ENCODE measurements around the gene GPR119. TPM values are rescaled to one million over a fixed set of nuclear protein-coding genes. Genes with fewer than 3 reads are reported as not detected.
A peak's percentile ranks its signal among the peaks of the same experiment; 100 is the strongest.

The GPR119 gene
- total RNA-seq, 6 experiments from 2014 or later, result not detected

- Mint-ChIP-seq H3K9me3 (no peaks in the 10 kb centered on the region), H3K27ac (peak within 1 kb of the TSS; percentile 76), H3K4me3 (peak within 1 kb of the TSS; percentile 97), H3K27me3 (ENCODE audit: insufficient read depth) (no peaks in the 10 kb centered on the region; the same call in 1 of the 2 replicates), H3K4me1 (ENCODE audit: low read depth) (no peaks in the 10 kb centered on the region), H3K36me3 (ENCODE audit: low read depth) (no peaks in the 10 kb centered on the region)
- peak; percentile 45 for DNase-seq
- TF ChIP-seq CTCF (IDR thresholded peaks at IDR 0.05), result no peak
These were observed 16.1 kb upstream of the GPR119 start, which contains the start of gene RBMX2 for GRCh38 chrX:130401415-130402207. Gene RBMX2, plus strand, starts transcription at chrX:130401987. Its CDS starts 46 bp downstream, at chrX:130402033.

DNA sequence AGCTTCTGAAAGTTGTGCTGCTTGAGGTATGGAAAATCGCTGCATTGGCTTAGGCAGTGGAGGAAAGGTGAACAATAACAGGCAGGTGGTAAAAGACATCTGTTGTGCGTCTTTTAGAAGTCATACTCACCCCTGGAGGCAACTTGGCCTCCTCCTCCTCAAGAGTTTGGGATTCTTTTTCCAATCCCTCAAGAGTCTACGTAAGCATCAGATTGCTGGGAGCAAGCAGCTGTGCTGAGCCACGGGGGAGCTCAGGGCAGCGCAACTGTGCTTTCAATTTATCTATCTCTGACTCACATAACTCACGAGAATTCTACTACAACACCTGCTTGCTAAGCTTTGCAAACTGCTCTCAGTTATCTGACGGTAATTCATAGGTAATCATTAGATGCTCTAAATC, 9.9 kb upstream of the GPR119 start:
- H3K9me3 Mint-ChIP-seq, result no peaks in the 10 kb centered on the region
- H3K4me1 Mint-ChIP-seq (ENCODE audit: low read depth), result peaks cover 5% of the 10 kb centered on the region; the same call in 1 of the 2 replicates
- TF ChIP-seq CTCF (IDR thresholded peaks at IDR 0.05), result no peak
- no peak for DNase-seq
- H3K36me3 Mint-ChIP-seq (ENCODE audit: low read depth), result no peaks in the 10 kb centered on the region
- no peak overlapping the region for H3K4me3 Mint-ChIP-seq
- peaks cover 11% of the 10 kb centered on the region for H3K27me3 Mint-ChIP-seq (ENCODE audit: insufficient read depth)
- no peak overlapping the region for H3K27ac Mint-ChIP-seq

GRCh38 chrX:130393451-130394074, 8.1 kb upstream of the GPR119 start:
- no peak overlapping the region for H3K27ac Mint-ChIP-seq
- peak; percentile 77 for TF ChIP-seq CTCF (IDR thresholded peaks at IDR 0.05)
- peaks cover 11% of the 10 kb centered on the region for H3K27me3 Mint-ChIP-seq (ENCODE audit: insufficient read depth)
- no peak overlapping the region for H3K4me3 Mint-ChIP-seq
- H3K36me3 Mint-ChIP-seq (ENCODE audit: low read depth), result no peaks in the 10 kb centered on the region
- H3K4me1 Mint-ChIP-seq (ENCODE audit: low read depth), result peaks cover 5% of the 10 kb centered on the region; the same call in 1 of the 2 replicates
- DNase-seq, result peak; percentile 43
- H3K9me3 Mint-ChIP-seq, result no peaks in the 10 kb centered on the region

DNA sequence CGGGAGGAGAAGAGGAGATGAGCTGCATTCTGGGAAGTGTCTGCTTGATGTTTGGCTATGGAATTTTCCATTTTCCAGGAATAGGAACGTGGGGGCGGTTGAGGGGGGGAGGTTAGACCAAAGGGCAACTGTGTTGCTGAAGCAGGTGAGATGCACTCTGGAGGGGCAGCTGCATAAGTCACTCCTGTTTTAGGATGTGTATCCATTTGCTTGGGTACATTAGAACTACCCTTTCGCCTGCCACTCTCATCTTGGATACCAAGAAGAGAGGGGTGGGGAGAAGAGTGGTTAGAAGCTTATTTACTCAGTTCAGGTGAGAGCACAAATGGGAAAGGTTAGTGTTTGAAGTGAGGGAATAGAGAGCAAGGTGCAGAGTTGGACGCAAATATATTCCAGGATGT, 934 bp upstream of the GPR119 start:
- Mint-ChIP-seq H3K36me3 (ENCODE audit: low read depth) (no peaks in the 10 kb centered on the region), H3K4me1 (ENCODE audit: low read depth) (no peaks in the 10 kb centered on the region), H3K27me3 (ENCODE audit: insufficient read depth) (peaks cover 10% of the 10 kb centered on the region), H3K9me3 (no peaks in the 10 kb centered on the region), H3K4me3 (no peak overlapping the region), H3K27ac (no peak overlapping the region)
- no peak for TF ChIP-seq CTCF (IDR thresholded peaks at IDR 0.05)
- DNase-seq, result no peak

- H3K27me3 Mint-ChIP-seq (ENCODE audit: insufficient read depth), result no peaks in the 10 kb centered on the region; the same call in 1 of the 2 replicates
- H3K4me1 Mint-ChIP-seq (ENCODE audit: low read depth), result no peaks in the 10 kb centered on the region
- H3K4me3 Mint-ChIP-seq, result no peak overlapping the region
- H3K27ac Mint-ChIP-seq, result no peak overlapping the region
- H3K36me3 Mint-ChIP-seq (ENCODE audit: low read depth), result no peaks in the 10 kb centered on the region
- H3K9me3 Mint-ChIP-seq, result no peaks in the 10 kb centered on the region
- DNase-seq, result no peak
- TF ChIP-seq CTCF (IDR thresholded peaks at IDR 0.05), result no peak
These were observed 7.3 kb downstream of the GPR119 start for GRCh38 chrX:130378024-130378669.

Measured in HFFc6 (cell line).